Left lung (tissue), 10 donors: Measurements from ENCODE around the gene UNC5CL. TPM values are rescaled to one million over a fixed set of nuclear protein-coding genes. Genes with fewer than 3 reads are reported as not detected.
"Not testable (repeated sequence)": the region's sequence is repeated elsewhere in the genome, so short reads cannot be mapped to it uniquely, and the experiment has no call there.

Experiments used
- ATAC-seq: fragments of 200-7000 bp; cut with Tn5 transposase; one replicate; pipeline ENCODE4 v1.9.1; 2020; ENCODE audit warnings: moderate library complexity
- DNase-seq, 4 donors: peaks; one replicate each; pipeline ENCODE4 v3.0.0-alpha.2; 2013 to 2020
- H3K27ac ChIP-seq, 2 donors: fragments of 200-600 bp; sonication (generic) in 1 of 2; one replicate each; pipeline versions ENCODE4 v1.5.0 to v1.8.0; 2020 to 2021
- H3K27me3 ChIP-seq, 2 donors: fragments of 200-600 bp; sonication (generic) in 1 of 2; one replicate each; pipeline versions ENCODE4 v1.5.0 to v1.8.0; 2020 to 2021
- H3K36me3 ChIP-seq, 2 donors: fragments of 200-600 bp; sonication (generic) in 1 of 2; one replicate each; pipeline versions ENCODE4 v1.5.0 to v1.8.0; 2020 to 2021
- H3K4me1 ChIP-seq, 2 donors: fragments of 200-600 bp; one replicate each; pipeline ENCODE4 v1.8.0; 2021
- H3K4me3 ChIP-seq, 2 donors: fragments of 200-600 bp; sonication (generic) in 1 of 2; one replicate each; pipeline versions ENCODE4 v1.5.0 to v1.8.0; 2020 to 2021; ENCODE audit warnings: mild to moderate bottlenecking in 1 of 2
- H3K9me3 ChIP-seq, 2 donors: fragments of 200-600 bp; sonication (generic) in 1 of 2; one replicate each; pipeline versions ENCODE4 v1.5.0 to v1.8.0; 2020 to 2021
- intact Hi-C, 2 donors: fragments of 100-400 bp; cut with DNase I; formaldehyde crosslinking; loops; one replicate each; pipeline versions ENCODE4 v1.11.2 to v1.14.2; 2022
- polyA plus RNA-seq, 6 donors: library from polyadenylated mRNA; unstranded; fragments of 120-200 nt; gene quantifications; one replicate each; pipeline ENCODE4 v1.2.1, GENCODE V29; 2013; ENCODE audit not compliant: insufficient read length in 6 of 6
- total RNA-seq, 2 donors: library from RNA; stranded (reverse); fragmentation: NEBNext Ultra II Directional; extraction: Animal tissue kit (Norgen Biotek cat#: 25700); gene quantifications; one replicate each; pipeline ENCODE4 v1.2.1, GENCODE V29; 2021
- TF ChIP-seq, protein P1 (sequence below), 2 donors: fragments of 200-600 bp; sonication (generic) in 1 of 2; IDR thresholded peaks; one replicate each; pipeline versions ENCODE4 v1.5.0 to v1.8.0; 2021; ENCODE audit warnings: antibody characterized with exemption in 2 of 2
- donor health status: DM: no; HTN: yes; CAD: no.
- donor health status: DM: no; HTN: no; CAD: no.

UNC5CL gene
- total and polyA plus RNA-seq, 8 donors = 2.3 to 11.8 (median 4.8) TPM

DNA sequence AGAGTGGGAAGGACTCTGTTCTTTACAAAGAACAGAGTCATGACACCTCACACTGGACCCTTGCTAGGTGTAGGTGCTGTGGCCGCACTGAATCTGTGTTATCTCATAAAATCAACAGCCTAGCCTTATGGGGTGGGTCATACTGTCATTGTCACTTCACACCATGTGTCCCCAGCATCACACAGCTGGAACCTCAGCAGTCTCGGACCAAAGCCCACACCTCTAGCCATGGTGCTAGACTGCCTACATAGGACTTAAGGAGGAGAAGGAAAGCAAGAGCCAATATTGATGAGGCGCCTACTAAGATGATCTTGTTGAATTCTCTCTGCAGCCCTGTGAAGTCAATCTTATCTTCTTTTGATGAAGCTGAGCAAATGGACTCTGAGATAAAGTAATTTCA is 31.0 kb downstream of the UNC5CL start:
- H3K36me3 ChIP-seq = no peaks in the 10 kb centered on the region
- intact Hi-C loops = no loop called here

DNA sequence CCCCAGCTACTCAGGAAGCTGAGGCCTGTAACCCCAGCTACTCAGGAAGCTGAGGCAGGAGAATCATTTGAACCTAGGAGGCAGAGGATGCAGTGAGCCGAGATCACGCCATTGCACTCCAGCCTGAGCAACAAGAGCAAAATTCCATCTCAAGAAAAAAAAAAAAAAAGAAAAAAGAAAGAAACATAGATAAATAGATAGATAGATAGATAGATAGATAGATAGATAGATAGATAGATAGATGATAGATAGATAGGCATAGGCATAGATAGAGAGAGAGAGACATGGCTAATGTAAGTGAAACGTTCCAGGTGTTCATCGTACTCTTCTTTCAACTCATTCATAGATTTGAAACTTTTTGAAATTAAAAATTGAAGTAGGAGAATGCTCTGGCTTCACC is 32.0 kb downstream of the UNC5CL start:
- peaks cover 0 to 20% of the 10 kb centered on the region in 2 donors for H3K27me3 ChIP-seq
- H3K27ac ChIP-seq, H3K4me3 ChIP-seq, ATAC-seq, DNase-seq, H3K9me3 ChIP-seq, H3K4me1 ChIP-seq, intact Hi-C loops, H3K36me3 ChIP-seq: not testable (repeated sequence)

More for the DNA sequence above, 31.0 kb downstream of the UNC5CL start:
- Histone ChIP-seq H3K4me1 (no peaks in the 10 kb centered on the region), H3K9me3 (no peaks in the 10 kb centered on the region), H3K27me3 (peaks cover 0 to 10% of the 10 kb centered on the region in 2 donors), H3K4me3 (no peak overlapping the region), H3K27ac (no peak overlapping the region)
- ATAC-seq (no peak), DNase-seq (no peak)
- TF ChIP-seq, protein P1, sequence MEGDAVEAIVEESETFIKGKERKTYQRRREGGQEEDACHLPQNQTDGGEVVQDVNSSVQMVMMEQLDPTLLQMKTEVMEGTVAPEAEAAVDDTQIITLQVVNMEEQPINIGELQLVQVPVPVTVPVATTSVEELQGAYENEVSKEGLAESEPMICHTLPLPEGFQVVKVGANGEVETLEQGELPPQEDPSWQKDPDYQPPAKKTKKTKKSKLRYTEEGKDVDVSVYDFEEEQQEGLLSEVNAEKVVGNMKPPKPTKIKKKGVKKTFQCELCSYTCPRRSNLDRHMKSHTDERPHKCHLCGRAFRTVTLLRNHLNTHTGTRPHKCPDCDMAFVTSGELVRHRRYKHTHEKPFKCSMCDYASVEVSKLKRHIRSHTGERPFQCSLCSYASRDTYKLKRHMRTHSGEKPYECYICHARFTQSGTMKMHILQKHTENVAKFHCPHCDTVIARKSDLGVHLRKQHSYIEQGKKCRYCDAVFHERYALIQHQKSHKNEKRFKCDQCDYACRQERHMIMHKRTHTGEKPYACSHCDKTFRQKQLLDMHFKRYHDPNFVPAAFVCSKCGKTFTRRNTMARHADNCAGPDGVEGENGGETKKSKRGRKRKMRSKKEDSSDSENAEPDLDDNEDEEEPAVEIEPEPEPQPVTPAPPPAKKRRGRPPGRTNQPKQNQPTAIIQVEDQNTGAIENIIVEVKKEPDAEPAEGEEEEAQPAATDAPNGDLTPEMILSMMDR (IDR thresholded peaks at IDR 0.05) = no peak

DNA sequence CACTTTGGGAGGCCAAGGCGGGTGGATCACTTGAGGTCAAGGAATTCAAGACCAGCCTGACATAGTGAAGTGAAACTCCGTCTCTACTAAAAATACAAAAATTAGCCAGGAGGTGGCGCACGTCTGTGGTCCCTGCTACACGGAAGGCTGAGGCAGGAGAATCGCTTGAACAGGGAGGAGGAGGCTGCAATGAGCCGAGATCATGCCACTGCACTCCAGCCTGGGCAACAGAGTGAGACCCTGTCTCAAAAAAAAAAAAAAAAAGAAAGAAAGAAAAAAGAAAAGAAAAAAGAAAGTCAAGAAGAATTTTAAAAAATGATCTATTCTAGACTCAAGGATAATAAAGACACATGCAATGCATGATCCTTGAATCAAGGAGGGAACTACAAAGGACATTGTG is 32.8 kb downstream of the UNC5CL start:
- TF ChIP-seq, protein P1 (IDR thresholded peaks at IDR 0.05) = peak; percentile 49 to 59
- H3K27ac ChIP-seq, H3K9me3 ChIP-seq, intact Hi-C loops, H3K4me3 ChIP-seq, H3K36me3 ChIP-seq, H3K4me1 ChIP-seq: not testable (repeated sequence)
- DNase-seq (peak in 2 of 4 donors; percentile 32 to 42), ATAC-seq (peak; percentile 91)
- H3K27me3 ChIP-seq = peaks cover 0 to 21% of the 10 kb centered on the region in 2 donors

DNA sequence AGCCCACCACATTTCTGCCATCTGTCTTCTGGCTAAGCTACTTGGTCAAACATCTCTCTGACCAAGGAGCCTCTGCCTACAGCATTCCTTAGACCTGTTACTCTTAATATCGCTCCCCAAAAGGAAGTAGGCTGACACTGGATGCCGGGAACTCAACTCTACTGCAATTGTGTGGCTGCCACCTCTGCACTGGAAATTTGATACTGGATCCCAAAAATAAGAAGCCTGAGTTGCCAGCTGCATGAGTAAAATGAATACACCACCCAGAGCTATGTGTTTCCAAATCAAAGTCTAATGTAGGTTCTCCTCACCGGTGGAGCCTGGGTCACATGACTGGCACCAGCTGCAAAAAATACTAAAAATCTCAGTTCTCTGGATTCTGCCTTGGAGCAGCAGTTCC is 36.9 kb downstream of the UNC5CL start:
- H3K4me3 ChIP-seq = no peak overlapping the region
- H3K4me1 ChIP-seq = no peaks in the 10 kb centered on the region
- H3K27ac ChIP-seq = no peak overlapping the region
- intact Hi-C loops = no loop called here
- H3K9me3 ChIP-seq = no peaks in the 10 kb centered on the region
- TF ChIP-seq, protein P1 (IDR thresholded peaks at IDR 0.05) = no peak
- no peaks in the 10 kb centered on the region for H3K36me3 ChIP-seq
- peaks cover 0 to 21% of the 10 kb centered on the region in 2 donors for H3K27me3 ChIP-seq
- ATAC-seq (no peak), DNase-seq (no peak)

DNA sequence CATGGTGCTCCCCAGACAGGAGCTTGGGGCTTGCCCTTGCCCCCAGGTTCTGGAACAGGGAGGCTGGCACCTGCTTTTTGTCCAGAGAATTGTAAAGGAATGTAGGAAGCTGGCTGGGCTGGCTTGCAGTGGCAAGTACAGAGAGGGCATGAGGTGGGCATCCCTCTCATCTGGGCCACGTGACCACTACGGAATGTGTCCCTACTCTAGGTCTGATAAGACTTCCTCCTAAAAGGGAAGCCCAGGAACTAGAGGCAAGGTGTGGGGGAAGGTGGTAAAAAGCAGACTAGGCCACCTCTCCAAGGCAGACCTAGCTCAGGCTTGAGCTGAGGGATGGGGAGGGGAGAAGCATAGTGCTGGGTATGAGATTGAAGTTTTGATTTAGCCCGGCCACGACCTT is 38.8 kb downstream of the UNC5CL start:
- DNase-seq (peak in 1 of 4 donors; percentile 20), ATAC-seq (no peak)
- H3K27me3 ChIP-seq = peaks cover 0 to 21% of the 10 kb centered on the region in 2 donors
- peaks cover 0 to 8% of the 10 kb centered on the region in 2 donors for H3K4me1 ChIP-seq
- no peaks in the 10 kb centered on the region for H3K36me3 ChIP-seq
- TF ChIP-seq, protein P1 (IDR thresholded peaks at IDR 0.05) = no peak
- no peak overlapping the region for H3K4me3 ChIP-seq
- H3K9me3 ChIP-seq = no peaks in the 10 kb centered on the region
- H3K27ac ChIP-seq = no peak overlapping the region
- intact Hi-C loops = no loop called here

DNA sequence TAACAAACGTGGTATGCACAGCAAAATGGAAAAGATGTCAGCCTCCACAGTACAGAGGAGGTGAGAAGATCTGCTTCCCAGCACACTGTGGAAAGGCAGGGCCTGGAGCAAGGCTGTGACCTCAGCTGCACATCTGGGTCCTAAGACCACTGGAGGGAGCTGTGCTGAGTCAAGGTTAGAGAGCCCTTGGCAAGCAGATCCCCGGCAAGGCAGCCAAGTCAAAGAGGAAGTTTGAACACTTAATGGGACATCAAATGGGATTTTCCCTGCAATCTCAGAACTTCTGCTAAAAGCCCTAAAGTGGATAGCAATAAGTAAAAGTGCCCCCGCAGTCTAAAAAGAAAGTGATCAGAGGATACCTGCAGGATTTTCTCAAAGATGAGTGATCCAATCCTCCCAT is 39.5 kb downstream of the UNC5CL start:
- peak; percentile 72 for ATAC-seq
- H3K36me3 ChIP-seq = no peaks in the 10 kb centered on the region
- intact Hi-C loops = no loop called here

More for the DNA sequence above, 39.5 kb downstream of the UNC5CL start:
- Histone ChIP-seq H3K4me3 (no peak overlapping the region), H3K9me3 (no peaks in the 10 kb centered on the region), H3K4me1 (peaks cover 0 to 8% of the 10 kb centered on the region in 2 donors), H3K27ac (no peak overlapping the region), H3K27me3 (peaks cover 0 to 21% of the 10 kb centered on the region in 2 donors)
- TF ChIP-seq, protein P1 (IDR thresholded peaks at IDR 0.05) = peak in 1 of 2 donors; percentile 29
- peak; percentile 36 to 70 (median 66) for DNase-seq
